ENCODE results near the gene ARHGDIB. TPM values are rescaled to one million over a fixed set of nuclear protein-coding genes. Genes with fewer than 3 reads are reported as not detected.

The ARHGDIB gene
- total RNA-seq, 4 donors from 2014 or later: 36.7 to 69.5 (median 48.3) TPM

GRCh38 chr12:14951851-14952250 is 9.6 kb downstream of the ARHGDIB start:
- WGBS, 2 donors (ENCODE audit: low coverage in 1 of 2): 17 to 38% methylated on average over 1 of the region's 1 CpG
- H3K27ac ChIP-seq: peak overlapping the region; percentile 72 to 78 (median 76)
- in situ Hi-C loops (cut with MboI; ENCODE audit: low pct_ligation_motif_present in 1 of 4, low pct_unique_long_range_greater_than_20kb in 1 of 4, low sequenced_read_pairs in 3 of 4): no loop called here

DNA sequence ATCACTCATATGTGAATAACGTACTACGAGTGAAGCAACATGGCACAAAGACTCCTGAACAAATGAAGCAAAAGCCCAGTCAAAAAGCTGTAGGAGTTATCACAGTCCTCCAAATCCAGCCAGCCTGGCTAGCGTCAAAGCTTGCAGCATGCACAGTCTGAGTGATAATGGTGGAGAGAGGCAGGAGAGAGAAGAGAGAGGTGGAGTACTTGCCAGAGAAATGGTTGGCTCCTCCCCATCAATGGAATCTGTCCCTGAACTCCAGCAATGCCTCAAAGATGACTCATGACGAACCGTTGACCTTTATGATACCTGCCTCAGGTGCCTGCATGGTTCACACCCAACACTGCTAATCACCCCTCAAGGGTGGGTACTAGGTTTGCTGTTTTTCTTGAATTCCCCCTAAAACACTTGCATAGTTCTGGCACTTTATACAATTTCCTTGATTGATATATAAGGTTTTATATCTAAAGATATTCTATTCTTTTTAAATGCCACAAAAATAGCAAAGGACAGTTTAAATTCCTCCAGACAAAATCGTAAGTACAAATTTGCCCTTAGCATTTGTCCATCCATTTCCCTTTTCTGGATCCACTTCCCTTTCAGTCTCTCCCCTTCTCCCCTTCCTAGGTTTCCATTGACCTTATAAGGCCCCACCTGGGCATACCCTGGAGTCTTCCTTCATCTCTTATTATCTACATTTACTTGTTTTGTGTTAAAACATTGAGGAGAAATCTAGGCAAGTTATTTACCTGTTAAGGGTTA is 10.2 kb downstream of the ARHGDIB start:
- WGBS, 2 donors (ENCODE audit: low coverage in 1 of 2): 57 to 69% methylated on average over 5 to 6 of the region's 6 CpGs
- Histone ChIP-seq H3K9me3 (no peaks in the 10 kb centered on the region), H3K27me3 (no peaks in the 10 kb centered on the region), H3K36me3 (no peaks in the 10 kb centered on the region), H3K4me3 (no peak overlapping the region), H3K27ac (peak overlapping the region; percentile 72 to 78 (median 76)), H3K4me1 (peaks cover 18 to 76% (median 29%) of the 10 kb centered on the region in 4 donors)
- in situ Hi-C loops (cut with MboI; ENCODE audit: low pct_ligation_motif_present in 1 of 4, low pct_unique_long_range_greater_than_20kb in 1 of 4, low sequenced_read_pairs in 3 of 4) (no loop called here), intact Hi-C loops (cut with DNase I; ENCODE audit: low total_unique reads) (no loop called here)
- DNase-seq: peak; percentile 27
- TF ChIP-seq EP300 (IDR thresholded peaks at IDR 0.05; ENCODE audit: low read depth) (no peak), POLR2A (IDR thresholded peaks at IDR 0.05) (no peak), POLR2AphosphoS5 (IDR thresholded peaks at IDR 0.05) (no peak)
- TF ChIP-seq, protein P1, sequence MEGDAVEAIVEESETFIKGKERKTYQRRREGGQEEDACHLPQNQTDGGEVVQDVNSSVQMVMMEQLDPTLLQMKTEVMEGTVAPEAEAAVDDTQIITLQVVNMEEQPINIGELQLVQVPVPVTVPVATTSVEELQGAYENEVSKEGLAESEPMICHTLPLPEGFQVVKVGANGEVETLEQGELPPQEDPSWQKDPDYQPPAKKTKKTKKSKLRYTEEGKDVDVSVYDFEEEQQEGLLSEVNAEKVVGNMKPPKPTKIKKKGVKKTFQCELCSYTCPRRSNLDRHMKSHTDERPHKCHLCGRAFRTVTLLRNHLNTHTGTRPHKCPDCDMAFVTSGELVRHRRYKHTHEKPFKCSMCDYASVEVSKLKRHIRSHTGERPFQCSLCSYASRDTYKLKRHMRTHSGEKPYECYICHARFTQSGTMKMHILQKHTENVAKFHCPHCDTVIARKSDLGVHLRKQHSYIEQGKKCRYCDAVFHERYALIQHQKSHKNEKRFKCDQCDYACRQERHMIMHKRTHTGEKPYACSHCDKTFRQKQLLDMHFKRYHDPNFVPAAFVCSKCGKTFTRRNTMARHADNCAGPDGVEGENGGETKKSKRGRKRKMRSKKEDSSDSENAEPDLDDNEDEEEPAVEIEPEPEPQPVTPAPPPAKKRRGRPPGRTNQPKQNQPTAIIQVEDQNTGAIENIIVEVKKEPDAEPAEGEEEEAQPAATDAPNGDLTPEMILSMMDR (IDR thresholded peaks at IDR 0.05): no peak

More at GRCh38 chr12:14951851-14952250, 9.6 kb downstream of the ARHGDIB start:
- H3K27me3 ChIP-seq: no peaks in the 10 kb centered on the region
- H3K4me3 ChIP-seq: no peak overlapping the region
- intact Hi-C loops (cut with DNase I; ENCODE audit: low total_unique reads): no loop called here
- DNase-seq: no peak
- TF ChIP-seq POLR2A (IDR thresholded peaks at IDR 0.05) (no peak), EP300 (IDR thresholded peaks at IDR 0.05; ENCODE audit: low read depth) (no peak), POLR2AphosphoS5 (IDR thresholded peaks at IDR 0.05) (no peak)
- TF ChIP-seq, protein P1 (IDR thresholded peaks at IDR 0.05): no peak
- H3K4me1 ChIP-seq: peaks cover 18 to 72% (median 31%) of the 10 kb centered on the region in 4 donors
- no peaks in the 10 kb centered on the region for H3K9me3 ChIP-seq
- no peaks in the 10 kb centered on the region for H3K36me3 ChIP-seq

DNA sequence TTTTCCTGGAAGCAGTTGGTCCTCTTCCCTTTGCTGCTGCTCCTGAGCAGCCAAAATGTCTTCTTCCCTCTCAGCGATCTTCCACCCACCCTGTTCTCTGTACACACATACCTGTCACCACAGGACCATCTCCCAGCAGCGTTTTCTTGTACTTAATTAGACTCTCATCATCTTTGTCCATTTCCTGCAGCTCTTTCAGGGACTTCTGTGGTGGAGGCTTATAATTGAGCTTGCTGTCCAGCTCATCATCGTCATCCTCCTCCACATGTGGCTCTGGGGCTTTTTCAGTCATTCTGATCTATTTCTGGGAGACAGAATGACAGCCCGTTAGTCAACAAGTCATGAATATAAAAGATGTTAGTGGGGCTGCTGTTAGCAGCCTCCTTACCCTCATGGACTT is 11.0 kb downstream of the ARHGDIB start:
- 68 to 83% methylated on average over 3 to 4 of the region's 4 CpGs for WGBS, 2 donors (ENCODE audit: low coverage in 1 of 2)
- no peaks in the 10 kb centered on the region for H3K9me3 ChIP-seq
- peak overlapping the region; percentile 4 to 79 (median 43) for H3K27ac ChIP-seq
- H3K4me1 ChIP-seq: peaks cover 18 to 81% (median 29%) of the 10 kb centered on the region in 4 donors
- intact Hi-C loops (cut with DNase I; ENCODE audit: low total_unique reads) (no loop called here), in situ Hi-C loops (cut with MboI; ENCODE audit: low pct_ligation_motif_present in 1 of 4, low pct_unique_long_range_greater_than_20kb in 1 of 4, low sequenced_read_pairs in 3 of 4) (no loop called here)
- H3K36me3 ChIP-seq: no peaks in the 10 kb centered on the region
- TF ChIP-seq, protein P1 (IDR thresholded peaks at IDR 0.05): no peak
- TF ChIP-seq POLR2A (IDR thresholded peaks at IDR 0.05): no peak
- TF ChIP-seq EP300 (IDR thresholded peaks at IDR 0.05; ENCODE audit: low read depth): no peak
- no peak for TF ChIP-seq POLR2AphosphoS5 (IDR thresholded peaks at IDR 0.05)
- DNase-seq: no peak
- H3K4me3 ChIP-seq: no peak overlapping the region
- no peaks in the 10 kb centered on the region for H3K27me3 ChIP-seq

DNA sequence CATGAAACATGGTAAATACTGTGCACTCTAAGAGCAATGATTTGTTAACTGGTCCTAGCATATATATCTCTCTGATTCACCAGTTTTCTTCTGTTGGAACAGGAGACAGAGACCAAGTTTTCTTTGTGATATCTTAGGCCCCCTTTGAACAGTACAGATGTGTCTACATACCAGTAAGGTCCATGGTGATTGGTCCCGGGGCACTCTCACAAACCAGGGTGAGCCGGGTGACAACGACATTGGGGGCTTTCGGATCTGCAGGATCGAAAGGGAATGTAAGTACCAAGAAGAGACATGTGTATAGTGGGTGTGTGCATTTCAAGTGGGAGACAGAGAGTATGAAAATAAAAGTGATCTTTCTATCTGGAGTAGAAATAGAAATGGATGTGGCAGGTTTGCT is 11.8 kb downstream of the ARHGDIB start:
- no peaks in the 10 kb centered on the region for H3K9me3 ChIP-seq
- intact Hi-C loops (cut with DNase I; ENCODE audit: low total_unique reads): no loop called here
- no peaks in the 10 kb centered on the region for H3K36me3 ChIP-seq
- no peaks in the 10 kb centered on the region for H3K27me3 ChIP-seq
- H3K4me1 ChIP-seq: peaks cover 18 to 81% (median 29%) of the 10 kb centered on the region in 4 donors
- TF ChIP-seq POLR2A (IDR thresholded peaks at IDR 0.05) (no peak), POLR2AphosphoS5 (IDR thresholded peaks at IDR 0.05) (no peak), EP300 (IDR thresholded peaks at IDR 0.05; ENCODE audit: low read depth) (no peak)
- TF ChIP-seq, protein P1 (IDR thresholded peaks at IDR 0.05): no peak
- in situ Hi-C loops (cut with MboI; ENCODE audit: low pct_ligation_motif_present in 1 of 4, low pct_unique_long_range_greater_than_20kb in 1 of 4, low sequenced_read_pairs in 3 of 4): no loop called here
- WGBS, 2 donors (ENCODE audit: low coverage in 1 of 2): 94 to 100% methylated on average over 2 to 5 of the region's 5 CpGs
- H3K4me3 ChIP-seq: no peak overlapping the region
- no peak for DNase-seq
- H3K27ac ChIP-seq: peak overlapping the region; percentile 45 to 79 (median 69)

Measured in transverse colon (tissue), 4 donors.